Fibroblast of lung (primary cell): ENCODE data around the gene RBM38. TPM values are rescaled to one million over a fixed set of nuclear protein-coding genes. Genes with fewer than 3 reads are reported as not detected.

Experiments
- DNase-seq, 2 donors: peaks; one replicate each; pipeline versions ENCODE4 v3.0.0 to v3.0.0-alpha.2; 2010; ENCODE audit warnings: low read depth in 2 of 2
- H2AFZ ChIP-seq: 2 replicates; pipeline ENCODE4 v1.5.1; 2012; ENCODE audit warnings: low read length, control low read depth, inconsistent platforms
- H3K27ac ChIP-seq: 2 replicates; pipeline ENCODE4 v1.5.1; 2011; ENCODE audit warnings: low read length, control low read depth; ENCODE audit not compliant: insufficient read depth
- H3K27me3 ChIP-seq: 2 replicates; pipeline ENCODE4 v1.5.1; 2011; ENCODE audit warnings: mild to moderate bottlenecking, low read length; ENCODE audit not compliant: control insufficient read depth, insufficient read depth
- H3K36me3 ChIP-seq: 2 replicates; pipeline ENCODE4 v1.5.1; 2011; ENCODE audit warnings: low read length; ENCODE audit not compliant: control insufficient read depth, insufficient read depth
- H3K4me1 ChIP-seq: 2 replicates; pipeline ENCODE4 v1.5.1; 2011; ENCODE audit warnings: low read length; ENCODE audit not compliant: control insufficient read depth, insufficient read depth; ENCODE audit errors: extremely low read depth
- H3K4me2 ChIP-seq: 2 replicates; pipeline ENCODE4 v1.5.1; 2011; ENCODE audit warnings: low read length, control low read depth; ENCODE audit not compliant: insufficient read depth; ENCODE audit errors: extremely low read depth
- H3K4me3 ChIP-seq, 4 experiments: fragments of 200-600 bp in 1 of 4; sonication (generic) in 1 of 4; replicated peaks in 1 of 4; 2 replicates each; pipeline ENCODE4 v1.5.1; 2011 to 2016; ENCODE audit warnings: low read length in 4 of 4, low read depth in 3 of 4, mild to moderate bottlenecking in 3 of 4, control low read depth in 2 of 4, inconsistent platforms in 1 of 4, mixed read lengths in 1 of 4; ENCODE audit not compliant: insufficient read depth in 1 of 4; ENCODE audit errors: control extremely low read depth in 1 of 4
- H3K79me2 ChIP-seq: 2 replicates; pipeline ENCODE4 v1.5.1; 2012; ENCODE audit warnings: mild to moderate bottlenecking, low read length, inconsistent platforms; ENCODE audit not compliant: control insufficient read depth, insufficient read depth
- H3K9ac ChIP-seq: 2 replicates; pipeline ENCODE4 v1.5.1; 2011; ENCODE audit warnings: mild to moderate bottlenecking, low read length, control low read depth; ENCODE audit not compliant: insufficient read depth
- H3K9me3 ChIP-seq: 2 replicates; pipeline ENCODE4 v1.5.1; 2012; ENCODE audit warnings: low read depth, low read length; ENCODE audit not compliant: control insufficient read depth, insufficient read depth
- H4K20me1 ChIP-seq: 2 replicates; pipeline ENCODE4 v1.5.1; 2011; ENCODE audit warnings: low read length; ENCODE audit not compliant: control insufficient read depth, insufficient read depth; ENCODE audit errors: extremely low read depth
- CTCF ChIP-seq, 2 donors: IDR thresholded peaks in 1 of 2; conservative IDR thresholded peaks in 1 of 2; 1 replicate in 1 of 2; 2 replicates in 1 of 2; pipeline ENCODE4 v1.5.1; 2011 to 2012; ENCODE audit warnings: low read length in 2 of 2, control low read depth in 1 of 2, inconsistent platforms in 1 of 2, low read depth in 1 of 2, mild to moderate bottlenecking in 1 of 2
- EZH2 ChIP-seq: IDR thresholded peaks from 2 replicates; pipeline ENCODE4 v1.5.1; 2012; ENCODE audit warnings: low read length, control low read depth, mild to moderate bottlenecking; ENCODE audit errors: missing control alignments
- polyA plus RNA-seq, 2 donors: library from polyadenylated mRNA; depleted of rRNA in 1 of 2; stranded (reverse) in 1 of 2; unstranded in 1 of 2; fragments of >200 nt; gene quantifications; 2 replicates each; pipeline ENCODE4 v1.2.1, GENCODE V29; 2011 to 2012; ENCODE audit warnings: missing spikeins in 1 of 2
- total RNA-seq: library from RNA; depleted of rRNA; stranded (reverse); fragments of >200 nt; gene quantifications from 2 replicates; pipeline ENCODE4 v1.2.1, GENCODE V29; 2014

Gene RBM38
- total and polyA plus RNA-seq, 2 donors (not counting 1 experiment from before 2014, with no cell fraction given): 3.9 to 7.9 TPM

GRCh38 chr20:57455386-57455785, 64.2 kb downstream of the RBM38 start:
- Histone ChIP-seq H3K4me2 (no peak overlapping the region), H4K20me1 (no peaks in the 10 kb centered on the region), H2AFZ (no peak overlapping the region), H3K27ac (no peak overlapping the region), H3K9ac (no peak overlapping the region), H3K4me3 (no peak overlapping the region), H3K4me1 (no peaks in the 10 kb centered on the region), H3K27me3 (peaks cover 11% of the 10 kb centered on the region), H3K79me2 (no peaks in the 10 kb centered on the region), H3K9me3 (no peaks in the 10 kb centered on the region), H3K36me3 (no peaks in the 10 kb centered on the region)
- no peak for DNase-seq
- TF ChIP-seq EZH2: no peak
- no peak for TF ChIP-seq CTCF (conservative IDR thresholded peaks at IDR 0.05 in 1 of 2, IDR thresholded peaks at IDR 0.05 in 1 of 2; ENCODE audit: low read depth in 1 of 2, low read length in 2 of 2)

GRCh38 chr20:57456116-57456515, 64.9 kb downstream of the RBM38 start:
- Histone ChIP-seq H2AFZ (no peak overlapping the region), H3K79me2 (no peaks in the 10 kb centered on the region), H3K4me3 (no peak overlapping the region), H3K36me3 (no peaks in the 10 kb centered on the region), H3K9ac (no peak overlapping the region), H3K27ac (no peak overlapping the region), H3K9me3 (no peaks in the 10 kb centered on the region), H3K4me2 (no peak overlapping the region), H3K27me3 (peaks cover 11% of the 10 kb centered on the region), H4K20me1 (no peaks in the 10 kb centered on the region), H3K4me1 (no peaks in the 10 kb centered on the region)
- DNase-seq: no peak
- no peak for TF ChIP-seq CTCF (conservative IDR thresholded peaks at IDR 0.05 in 1 of 2, IDR thresholded peaks at IDR 0.05 in 1 of 2; ENCODE audit: low read depth in 1 of 2, low read length in 2 of 2)
- TF ChIP-seq EZH2: no peak

GRCh38 chr20:57457243-57458095, 66.3 kb downstream of the RBM38 start:
- no peak for DNase-seq

More at GRCh38 chr20:57457243-57458095, 66.3 kb downstream of the RBM38 start:
- H3K4me3 ChIP-seq: no peak overlapping the region
- H3K4me2 ChIP-seq: no peak overlapping the region
- peaks cover 11% of the 10 kb centered on the region for H3K27me3 ChIP-seq
- no peaks in the 10 kb centered on the region for H3K4me1 ChIP-seq
- TF ChIP-seq EZH2: no peak
- TF ChIP-seq CTCF (conservative IDR thresholded peaks at IDR 0.05 in 1 of 2, IDR thresholded peaks at IDR 0.05 in 1 of 2; ENCODE audit: low read depth in 1 of 2, low read length in 2 of 2): no peak
- H3K27ac ChIP-seq: no peak overlapping the region
- no peaks in the 10 kb centered on the region for H4K20me1 ChIP-seq
- no peaks in the 10 kb centered on the region for H3K36me3 ChIP-seq
- H3K79me2 ChIP-seq: no peaks in the 10 kb centered on the region
- H3K9me3 ChIP-seq: no peaks in the 10 kb centered on the region
- no peak overlapping the region for H2AFZ ChIP-seq
- no peak overlapping the region for H3K9ac ChIP-seq
